Neural progenitor cell (in vitro differentiated cells): ENCODE results near the gene DNER. TPM values are rescaled to one million over a fixed set of nuclear protein-coding genes. Genes with fewer than 3 reads are reported as not detected.

Experiments
- DNase-seq: peaks from one replicate; pipeline ENCODE4 v3.0.0-alpha.2; 2016; ENCODE audit warnings: low spot score
- H2AFZ ChIP-seq: fragments of 200-600 bp; sonication (generic); replicated peaks from 2 replicates; pipeline ENCODE4 v1.6.1; 2016; ENCODE audit warnings: antibody characterized with exemption
- H3F3A ChIP-seq: fragments of 200-600 bp; sonication (generic); 2 replicates; pipeline ENCODE4 v1.6.1; 2016; ENCODE audit warnings: antibody characterized with exemption, low read depth
- H3K27ac ChIP-seq: fragments of 200-600 bp; sonication (generic); 2 replicates; pipeline ENCODE4 v1.5.1; 2016; ENCODE audit warnings: mild to moderate bottlenecking
- H3K27me3 ChIP-seq: fragments of 200-600 bp; sonication (generic); 2 replicates; pipeline ENCODE4 v1.6.1; 2016; ENCODE audit warnings: mild to moderate bottlenecking, moderate library complexity
- H3K36me3 ChIP-seq: fragments of 200-600 bp; sonication (generic); 2 replicates; pipeline ENCODE4 v1.5.1; 2016
- H3K4me1 ChIP-seq: fragments of 200-600 bp; sonication (generic); 2 replicates; pipeline ENCODE4 v1.6.1; 2016; ENCODE audit warnings: mixed run types
- H3K4me2 ChIP-seq: fragments of 200-600 bp; sonication (generic); 2 replicates; pipeline ENCODE4 v1.6.1; 2016
- H3K4me3 ChIP-seq: fragments of 200-600 bp; sonication (generic); 2 replicates; pipeline ENCODE4 v1.5.1; 2016
- H3K79me2 ChIP-seq: fragments of 200-600 bp; sonication (generic); 2 replicates; pipeline ENCODE4 v1.6.1; 2016; ENCODE audit warnings: low read depth
- H3K9ac ChIP-seq: fragments of 200-600 bp; sonication (generic); 2 replicates; pipeline ENCODE4 v1.6.1; 2016
- H3K9me3 ChIP-seq: fragments of 200-600 bp; sonication (generic); 2 replicates; pipeline ENCODE4 v1.5.1; 2016; ENCODE audit warnings: low read depth
- H4K20me1 ChIP-seq: fragments of 200-600 bp; sonication (generic); 2 replicates; pipeline ENCODE4 v1.6.1; 2016; ENCODE audit warnings: low read depth
- H3K27ac Mint-ChIP-seq: 3 replicates; pipeline ENCODE4 v1.8.0; 2021; ENCODE audit warnings: mixed read lengths
- H3K27me3 Mint-ChIP-seq: 2 replicates; pipeline ENCODE4 v1.8.0; 2022; ENCODE audit warnings: low read depth, mild to moderate bottlenecking, inconsistent platforms, moderate library complexity, mixed read lengths; ENCODE audit not compliant: insufficient read depth
- H3K36me3 Mint-ChIP-seq: 3 replicates; pipeline ENCODE4 v1.8.0; 2021; ENCODE audit warnings: mixed read lengths
- H3K4me1 Mint-ChIP-seq: 3 replicates; pipeline ENCODE4 v1.8.0; 2021; ENCODE audit warnings: mixed read lengths
- H3K4me3 Mint-ChIP-seq: 3 replicates; pipeline ENCODE4 v1.8.0; 2021; ENCODE audit warnings: mild to moderate bottlenecking, moderate library complexity, mixed read lengths
- H3K9me3 Mint-ChIP-seq: 3 replicates; pipeline ENCODE4 v1.8.0; 2020; ENCODE audit warnings: mixed read lengths
- EZH2 ChIP-seq: fragments of 200-600 bp; sonication (generic); IDR thresholded peaks from 2 replicates; pipeline ENCODE4 v1.6.1; 2017; ENCODE audit warnings: antibody characterized with exemption, mild to moderate bottlenecking, moderate library complexity
- EZH2phosphoT487 ChIP-seq: fragments of 200-600 bp; sonication (generic); IDR thresholded peaks from 2 replicates; pipeline ENCODE4 v1.6.1; 2017; ENCODE audit warnings: antibody characterized with exemption
- total RNA-seq: library from RNA; depleted of rRNA; stranded (reverse); fragments of >200 nt; gene quantifications from 2 replicates; pipeline ENCODE4 v1.2.3, GENCODE V29; 2015; ENCODE audit warnings: low replicate concordance
- TF ChIP-seq, protein P1 (sequence below): fragments of 200-600 bp; sonication (generic); IDR thresholded peaks from 2 replicates; pipeline ENCODE4 v1.5.1; 2017; ENCODE audit warnings: antibody characterized with exemption, mild to moderate bottlenecking

DNER gene
- total RNA-seq, 1 donor from 2014 or later = 0.97 TPM

DNA sequence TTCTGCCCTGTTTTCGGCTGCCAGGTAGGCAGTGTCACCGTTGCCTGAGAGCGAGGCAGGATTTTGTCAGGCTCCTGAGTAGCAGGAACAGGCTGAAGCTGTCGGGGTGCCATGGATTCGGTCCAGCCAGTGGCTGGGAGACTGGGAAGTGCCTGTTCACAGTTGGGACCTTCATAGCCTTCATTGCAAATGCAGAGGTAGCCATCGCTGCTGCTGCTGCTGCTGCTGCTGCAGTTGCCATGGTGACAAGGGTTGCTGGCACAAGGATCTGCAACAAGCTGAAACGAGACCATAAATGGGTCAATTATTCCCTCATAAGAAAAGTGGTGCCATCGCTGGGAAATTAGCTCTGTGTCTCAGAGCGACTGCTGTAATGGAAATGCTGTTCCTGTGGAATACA, 122.7 kb downstream of the DNER start:
- Histone ChIP-seq H2AFZ (no peak overlapping the region), H4K20me1 (no peaks in the 10 kb centered on the region), H3F3A (no peaks in the 10 kb centered on the region), H3K4me3 (no peak overlapping the region), H3K4me1 (no peaks in the 10 kb centered on the region), H3K36me3 (no peaks in the 10 kb centered on the region), H3K9ac (no peak overlapping the region), H3K79me2 (no peaks in the 10 kb centered on the region), H3K27me3 (no peaks in the 10 kb centered on the region), H3K4me2 (no peak overlapping the region), H3K27ac (no peak overlapping the region), H3K9me3 (no peaks in the 10 kb centered on the region)
- Mint-ChIP-seq H3K27me3 (peaks cover 3% of the 10 kb centered on the region), H3K27ac (no peak overlapping the region), H3K4me1 (peaks cover 19% of the 10 kb centered on the region), H3K9me3 (no peaks in the 10 kb centered on the region), H3K4me3 (no peak overlapping the region), H3K36me3 (no peaks in the 10 kb centered on the region)
- DNase-seq = no peak
- TF ChIP-seq EZH2 (no peak), EZH2phosphoT487 (no peak)
- TF ChIP-seq, protein P1, sequence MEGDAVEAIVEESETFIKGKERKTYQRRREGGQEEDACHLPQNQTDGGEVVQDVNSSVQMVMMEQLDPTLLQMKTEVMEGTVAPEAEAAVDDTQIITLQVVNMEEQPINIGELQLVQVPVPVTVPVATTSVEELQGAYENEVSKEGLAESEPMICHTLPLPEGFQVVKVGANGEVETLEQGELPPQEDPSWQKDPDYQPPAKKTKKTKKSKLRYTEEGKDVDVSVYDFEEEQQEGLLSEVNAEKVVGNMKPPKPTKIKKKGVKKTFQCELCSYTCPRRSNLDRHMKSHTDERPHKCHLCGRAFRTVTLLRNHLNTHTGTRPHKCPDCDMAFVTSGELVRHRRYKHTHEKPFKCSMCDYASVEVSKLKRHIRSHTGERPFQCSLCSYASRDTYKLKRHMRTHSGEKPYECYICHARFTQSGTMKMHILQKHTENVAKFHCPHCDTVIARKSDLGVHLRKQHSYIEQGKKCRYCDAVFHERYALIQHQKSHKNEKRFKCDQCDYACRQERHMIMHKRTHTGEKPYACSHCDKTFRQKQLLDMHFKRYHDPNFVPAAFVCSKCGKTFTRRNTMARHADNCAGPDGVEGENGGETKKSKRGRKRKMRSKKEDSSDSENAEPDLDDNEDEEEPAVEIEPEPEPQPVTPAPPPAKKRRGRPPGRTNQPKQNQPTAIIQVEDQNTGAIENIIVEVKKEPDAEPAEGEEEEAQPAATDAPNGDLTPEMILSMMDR = no peak

DNA sequence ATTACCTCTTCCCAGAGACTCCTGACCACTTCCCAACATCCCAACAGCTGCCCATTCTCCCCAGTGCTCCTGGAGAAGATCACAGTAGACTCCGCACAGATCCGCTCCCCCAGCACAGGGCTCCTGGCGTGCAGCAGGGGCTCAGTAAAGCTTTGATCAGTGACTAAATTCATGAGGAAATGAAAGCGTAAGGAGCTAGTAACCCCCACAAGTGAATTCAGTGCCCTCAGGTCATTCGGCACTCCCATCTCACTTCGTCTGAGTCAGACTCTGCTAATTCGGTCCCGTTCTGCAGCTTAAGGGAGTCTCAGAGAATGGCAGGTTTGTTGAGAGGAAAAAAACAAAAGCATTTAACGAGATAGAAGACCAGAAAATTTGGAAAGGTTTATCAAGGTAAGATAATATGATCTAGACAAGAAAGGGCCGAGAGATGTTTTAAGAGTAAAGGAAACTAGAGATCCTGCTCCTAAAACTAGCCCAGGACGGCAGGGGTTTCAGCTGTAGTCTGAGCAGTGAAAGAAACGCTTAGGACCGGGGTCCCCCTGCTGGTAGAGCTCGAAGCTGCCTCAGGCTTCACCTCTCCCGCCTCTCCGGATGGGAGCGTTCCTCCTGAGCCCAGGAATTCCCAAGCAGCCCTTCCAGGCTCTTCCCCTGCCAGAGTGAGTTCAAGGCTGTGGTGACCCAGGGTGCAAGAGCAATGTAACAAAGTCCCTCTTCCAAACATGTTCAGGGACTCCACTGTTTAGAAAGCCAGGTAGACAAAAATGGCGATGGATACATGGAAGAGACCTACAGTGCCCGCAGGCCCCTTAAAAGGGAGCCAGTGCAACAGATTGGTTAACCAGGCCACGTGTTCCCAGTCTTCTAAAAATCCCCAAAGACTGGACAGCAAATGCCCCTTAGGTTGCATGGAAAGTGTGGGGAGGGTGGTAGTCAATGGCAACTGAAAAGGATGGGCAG, 127.3 kb downstream of the DNER start:
- no peaks in the 10 kb centered on the region for H3K36me3 Mint-ChIP-seq
- Histone ChIP-seq H3K9me3 (no peaks in the 10 kb centered on the region), H2AFZ (peak overlapping the region; percentile 96), H3K4me3 (peak overlapping the region; percentile 30), H3K27me3 (no peaks in the 10 kb centered on the region), H3K9ac (no peak overlapping the region), H3K79me2 (no peaks in the 10 kb centered on the region), H3F3A (no peaks in the 10 kb centered on the region), H4K20me1 (no peaks in the 10 kb centered on the region), H3K4me1 (no peaks in the 10 kb centered on the region), H3K4me2 (peak overlapping the region; percentile 64), H3K27ac (no peak overlapping the region), H3K36me3 (no peaks in the 10 kb centered on the region)
- H3K4me1 Mint-ChIP-seq = peaks cover 18% of the 10 kb centered on the region
- H3K9me3 Mint-ChIP-seq = no peaks in the 10 kb centered on the region
- H3K27ac Mint-ChIP-seq = peak overlapping the region; percentile 80
- peak overlapping the region; percentile 27 for H3K4me3 Mint-ChIP-seq
- TF ChIP-seq EZH2phosphoT487 = no peak
- TF ChIP-seq, protein P1 = peak; percentile 81
- TF ChIP-seq EZH2 = no peak
- H3K27me3 Mint-ChIP-seq = peaks cover 3% of the 10 kb centered on the region
- DNase-seq = peak; percentile 92

DNA sequence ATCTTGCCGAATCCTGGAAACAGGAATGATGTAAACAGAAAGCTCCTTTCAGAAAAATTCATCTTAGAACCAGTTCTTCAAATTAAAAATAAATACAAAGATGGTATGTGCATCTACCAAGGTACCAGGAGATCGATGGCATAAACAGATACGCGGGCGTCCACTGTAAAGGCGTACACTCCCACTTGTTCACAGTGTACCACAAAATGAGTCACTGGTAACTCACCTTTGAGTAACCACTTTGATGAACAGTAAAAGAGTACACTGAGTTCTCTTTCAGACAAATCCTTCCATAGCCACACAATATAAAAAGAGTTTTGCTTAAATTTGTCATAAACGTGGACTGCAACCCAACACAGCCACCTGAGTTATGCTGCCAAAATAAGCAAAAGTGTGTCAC, 128.3 kb downstream of the DNER start:
- Mint-ChIP-seq H3K27ac (no peak overlapping the region), H3K4me3 (no peak overlapping the region), H3K9me3 (no peaks in the 10 kb centered on the region), H3K4me1 (peaks cover 11% of the 10 kb centered on the region), H3K36me3 (no peaks in the 10 kb centered on the region), H3K27me3 (no peaks in the 10 kb centered on the region)
- Histone ChIP-seq H3K27ac (no peak overlapping the region), H3K4me3 (no peak overlapping the region), H2AFZ (no peak overlapping the region), H3K4me2 (no peak overlapping the region), H3F3A (no peaks in the 10 kb centered on the region), H3K36me3 (no peaks in the 10 kb centered on the region), H4K20me1 (no peaks in the 10 kb centered on the region), H3K4me1 (no peaks in the 10 kb centered on the region), H3K9me3 (no peaks in the 10 kb centered on the region), H3K79me2 (no peaks in the 10 kb centered on the region), H3K9ac (no peak overlapping the region), H3K27me3 (no peaks in the 10 kb centered on the region)
- TF ChIP-seq, protein P1 = no peak
- TF ChIP-seq EZH2 (no peak), EZH2phosphoT487 (no peak)
- DNase-seq = no peak
